ENCODE results near the gene TREX2. TPM values are rescaled to one million over a fixed set of nuclear protein-coding genes. Genes with fewer than 3 reads are reported as not detected.

Gene TREX2
- total and polyA plus RNA-seq, 9 donors, result 0.20 to 1.3 (median 0.60) TPM

DNA sequence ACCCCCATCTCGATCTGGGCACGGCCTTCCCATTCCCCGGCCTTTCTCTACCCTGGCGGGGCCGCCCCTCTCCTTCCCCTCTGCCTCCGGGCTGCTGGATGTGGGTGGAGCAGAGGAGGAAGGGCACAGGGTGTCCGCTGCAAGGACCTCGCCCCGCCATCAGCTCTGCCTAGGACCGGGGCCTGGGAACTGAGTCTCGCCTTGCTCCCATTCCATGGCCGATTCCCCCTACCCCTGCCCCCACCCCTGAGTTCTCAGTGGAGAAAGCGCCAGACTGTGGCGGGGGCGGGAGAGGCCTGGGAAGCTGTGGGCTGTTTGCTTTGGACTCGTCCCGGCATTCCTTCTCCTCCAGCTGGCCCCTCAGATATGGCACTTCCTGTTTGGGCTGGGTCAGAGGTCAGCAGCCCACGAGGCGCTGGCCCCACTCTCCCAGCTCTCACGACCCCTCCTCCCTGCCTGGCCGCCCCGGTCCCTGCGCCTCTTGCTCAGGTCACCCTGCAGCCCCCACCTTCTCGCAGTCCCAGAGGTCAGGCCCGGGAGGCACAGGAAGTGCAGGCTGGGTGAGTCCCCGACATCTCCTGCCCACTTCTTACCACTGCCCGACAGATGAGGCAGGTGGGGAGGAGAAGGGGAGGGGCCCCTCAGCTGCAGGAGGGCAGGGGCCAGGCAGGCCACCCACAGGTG, 42.5 kb upstream of the TREX2 start:
- Histone ChIP-seq H3K27me3 (ENCODE audit: control insufficient read depth, insufficient read depth, low read length) (peaks cover 2% of the 10 kb centered on the region), H3K4me1 (ENCODE audit: control insufficient read depth, insufficient read depth, low read length) (peaks cover 91% of the 10 kb centered on the region), H3K9me3 (replicated peaks; ENCODE audit: control insufficient read depth, low read depth, low read length) (no peaks in the 10 kb centered on the region), H3K27ac (ENCODE audit: low read length) (peak overlapping the region; percentile 35), H3K36me3 (ENCODE audit: control insufficient read depth, insufficient read depth, low read length) (no peaks in the 10 kb centered on the region), H3K4me3 (ENCODE audit: low read length) (no peak overlapping the region)
- DNase-seq, result no peak
- 36% methylated on average over 5 of the region's 27 CpGs for WGBS (ENCODE audit: insufficient coverage)

DNA sequence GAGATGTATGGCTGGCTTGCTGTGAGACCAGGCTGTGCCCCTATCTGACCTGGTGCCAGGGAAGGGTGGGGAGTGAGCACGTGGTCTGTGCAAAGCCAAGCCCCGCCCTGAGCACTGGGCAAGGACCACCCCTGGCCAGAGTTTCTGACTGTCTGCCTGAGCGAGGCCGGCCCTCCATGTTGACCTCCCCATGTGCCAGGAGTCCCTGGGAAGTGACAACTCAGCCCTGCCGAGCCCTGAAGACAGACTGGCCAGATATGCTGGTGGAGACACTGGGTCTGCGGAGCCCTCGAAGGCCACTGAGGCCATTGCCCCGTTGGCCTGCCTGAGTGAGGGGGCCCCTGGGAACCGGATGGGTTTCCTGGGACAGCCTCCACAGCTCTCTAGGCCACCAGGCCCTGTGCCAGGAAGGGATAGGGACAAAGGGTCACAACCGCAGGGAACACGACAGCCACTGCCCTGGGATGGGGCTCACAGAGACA, 41.8 kb upstream of the TREX2 start:
- DNase-seq, result no peak
- no peaks in the 10 kb centered on the region for H3K9me3 ChIP-seq (replicated peaks; ENCODE audit: control insufficient read depth, low read depth, low read length)
- peak overlapping the region; percentile 35 for H3K27ac ChIP-seq (ENCODE audit: low read length)

DNA sequence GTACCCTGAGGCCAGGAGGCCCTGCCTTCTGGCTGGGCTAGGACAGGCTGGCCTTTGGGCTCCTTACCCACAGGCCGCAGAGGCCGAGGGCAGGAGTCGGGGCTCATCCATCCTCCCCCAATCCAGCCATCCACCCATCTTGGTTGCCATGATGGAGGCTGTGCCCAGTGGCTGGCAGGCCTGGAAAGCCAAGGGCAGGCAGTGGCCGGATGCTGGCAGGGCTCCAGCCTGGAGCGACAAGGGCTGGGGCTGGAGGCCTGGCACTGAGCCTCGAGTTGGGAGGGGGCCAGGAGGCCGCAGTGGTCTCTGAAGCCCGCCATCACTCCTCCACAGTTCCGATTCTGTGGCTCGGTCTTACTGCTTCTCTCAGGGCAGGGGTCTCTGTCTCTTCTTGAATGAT, 40.3 kb upstream of the TREX2 start:
- Histone ChIP-seq H3K4me3 (ENCODE audit: low read length) (no peak overlapping the region), H3K36me3 (ENCODE audit: control insufficient read depth, insufficient read depth, low read length) (no peaks in the 10 kb centered on the region), H3K4me1 (ENCODE audit: control insufficient read depth, insufficient read depth, low read length) (peaks cover 70% of the 10 kb centered on the region), H3K9me3 (replicated peaks; ENCODE audit: control insufficient read depth, low read depth, low read length) (no peaks in the 10 kb centered on the region), H3K27me3 (ENCODE audit: control insufficient read depth, insufficient read depth, low read length) (peaks cover 2% of the 10 kb centered on the region), H3K27ac (ENCODE audit: low read length) (no peak overlapping the region)
- DNase-seq, result no peak
- 78% methylated on average over 8 of the region's 10 CpGs for WGBS (ENCODE audit: insufficient coverage)

More for the DNA sequence above, 41.8 kb upstream of the TREX2 start:
- H3K36me3 ChIP-seq (ENCODE audit: control insufficient read depth, insufficient read depth, low read length), result no peaks in the 10 kb centered on the region
- WGBS (ENCODE audit: insufficient coverage), result 66% methylated on average over 11 of the region's 11 CpGs
- H3K4me3 ChIP-seq (ENCODE audit: low read length), result no peak overlapping the region
- H3K4me1 ChIP-seq (ENCODE audit: control insufficient read depth, insufficient read depth, low read length), result peaks cover 85% of the 10 kb centered on the region
- H3K27me3 ChIP-seq (ENCODE audit: control insufficient read depth, insufficient read depth, low read length), result peaks cover 2% of the 10 kb centered on the region

DNA sequence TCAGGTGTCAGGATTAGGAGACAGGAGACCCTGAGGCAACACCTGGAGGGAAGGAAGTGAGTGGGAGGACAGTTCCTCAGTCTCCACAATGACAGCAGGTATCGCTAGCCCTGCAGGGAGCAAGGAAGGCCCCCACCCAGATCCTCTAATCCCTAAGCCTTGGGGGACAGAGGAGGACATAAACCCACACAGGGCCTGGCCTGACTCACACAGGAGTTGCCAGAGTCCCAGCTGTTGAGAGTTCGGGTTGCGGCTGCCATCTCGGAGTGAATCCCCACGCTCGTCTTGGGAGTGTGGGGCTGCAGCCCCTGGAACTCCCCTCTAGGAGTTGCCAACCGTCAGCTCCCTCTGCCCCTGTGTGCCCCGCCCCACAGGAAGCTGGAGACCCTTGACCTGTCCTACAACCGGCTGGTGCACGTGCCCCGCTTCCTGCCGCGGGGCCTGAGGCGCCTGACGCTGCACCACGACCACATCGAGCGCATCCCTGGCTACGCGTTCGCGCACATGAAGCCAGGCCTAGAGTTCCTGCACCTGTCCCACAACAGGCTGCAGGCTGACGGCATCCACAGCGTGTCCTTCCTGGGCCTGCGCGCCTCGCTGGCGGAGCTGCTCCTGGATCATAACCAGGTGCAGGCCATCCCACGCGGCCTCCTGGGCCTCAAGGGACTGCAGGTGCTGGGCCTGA, 39.7 kb upstream of the TREX2 start:
- no peak for DNase-seq
- Histone ChIP-seq H3K27me3 (ENCODE audit: control insufficient read depth, insufficient read depth, low read length) (peaks cover 2% of the 10 kb centered on the region), H3K4me3 (ENCODE audit: low read length) (no peak overlapping the region), H3K4me1 (ENCODE audit: control insufficient read depth, insufficient read depth, low read length) (peaks cover 64% of the 10 kb centered on the region), H3K9me3 (replicated peaks; ENCODE audit: control insufficient read depth, low read depth, low read length) (no peaks in the 10 kb centered on the region), H3K36me3 (ENCODE audit: control insufficient read depth, insufficient read depth, low read length) (no peaks in the 10 kb centered on the region), H3K27ac (ENCODE audit: low read length) (peak overlapping the region; percentile 7)
- 68% methylated on average over 29 of the region's 30 CpGs for WGBS (ENCODE audit: insufficient coverage)

DNA sequence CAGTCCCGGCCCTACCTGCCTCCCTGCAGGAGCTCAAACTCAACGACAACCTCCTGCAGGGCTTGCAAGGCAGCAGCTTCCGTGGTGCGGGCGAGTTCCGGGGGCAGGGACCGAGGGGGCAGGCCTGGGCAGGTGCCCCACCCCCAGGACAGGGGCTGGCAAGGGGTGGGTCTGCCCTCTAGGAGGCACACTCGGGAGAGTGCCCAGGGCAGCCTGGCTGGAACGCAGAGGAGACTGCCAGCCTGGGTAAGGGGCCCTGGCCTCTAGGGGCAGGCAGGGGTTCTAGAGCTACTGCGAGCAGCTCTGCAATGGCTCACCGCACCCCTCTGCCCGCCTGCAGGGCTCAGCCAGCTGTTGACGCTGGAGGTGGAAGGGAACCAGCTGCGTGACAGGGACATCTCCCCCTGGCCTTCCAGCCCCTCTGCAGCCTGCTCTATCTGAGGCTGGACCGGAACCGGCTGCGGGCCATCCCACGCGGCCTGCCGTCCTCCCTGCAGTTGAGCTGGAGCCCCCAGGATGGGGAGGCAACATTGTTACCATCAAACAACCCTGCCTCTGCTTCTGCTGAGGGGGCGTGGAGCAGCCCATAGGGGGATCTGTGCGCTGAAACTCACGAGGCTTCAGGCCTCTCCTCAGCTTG, 36.6 kb upstream of the TREX2 start:
- H3K9me3 ChIP-seq (replicated peaks; ENCODE audit: control insufficient read depth, low read depth, low read length), result no peaks in the 10 kb centered on the region
- H3K4me3 ChIP-seq (ENCODE audit: low read length), result no peak overlapping the region
- no peaks in the 10 kb centered on the region for H3K36me3 ChIP-seq (ENCODE audit: control insufficient read depth, insufficient read depth, low read length)
- H3K4me1 ChIP-seq (ENCODE audit: control insufficient read depth, insufficient read depth, low read length), result peaks cover 43% of the 10 kb centered on the region
- 79% methylated on average over 17 of the region's 23 CpGs for WGBS (ENCODE audit: insufficient coverage)
- no peak for DNase-seq
- H3K27ac ChIP-seq (ENCODE audit: low read length), result no peak overlapping the region
- H3K27me3 ChIP-seq (ENCODE audit: control insufficient read depth, insufficient read depth, low read length), result peaks cover 2% of the 10 kb centered on the region

DNA sequence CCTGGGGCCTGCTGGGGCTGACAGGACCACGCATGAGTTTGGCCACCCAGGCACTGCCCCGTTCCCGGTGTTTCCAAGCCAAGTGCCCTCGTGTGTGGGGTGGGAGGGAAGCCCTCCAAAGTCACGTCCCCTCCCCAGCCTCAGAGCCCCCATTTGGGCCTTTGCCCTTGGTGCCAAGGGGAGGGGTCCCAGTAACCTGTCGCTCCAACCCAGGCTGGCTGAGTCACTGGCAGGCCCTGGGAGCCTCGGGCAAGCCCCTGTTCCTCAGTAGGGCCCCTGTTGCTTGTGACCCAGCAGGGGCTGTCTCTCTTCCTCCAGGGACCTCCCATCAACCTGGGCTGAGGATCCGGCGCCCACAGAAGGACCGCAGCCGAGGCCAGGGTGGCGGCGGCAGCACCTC, 35.2 kb upstream of the TREX2 start:
- Histone ChIP-seq H3K4me3 (ENCODE audit: low read length) (no peak overlapping the region), H3K4me1 (ENCODE audit: control insufficient read depth, insufficient read depth, low read length) (peaks cover 46% of the 10 kb centered on the region), H3K27ac (ENCODE audit: low read length) (no peak overlapping the region), H3K36me3 (ENCODE audit: control insufficient read depth, insufficient read depth, low read length) (no peaks in the 10 kb centered on the region), H3K9me3 (replicated peaks; ENCODE audit: control insufficient read depth, low read depth, low read length) (no peaks in the 10 kb centered on the region), H3K27me3 (ENCODE audit: control insufficient read depth, insufficient read depth, low read length) (no peaks in the 10 kb centered on the region)
- DNase-seq, result no peak
- 91% methylated on average over 7 of the region's 13 CpGs for WGBS (ENCODE audit: insufficient coverage)

DNA sequence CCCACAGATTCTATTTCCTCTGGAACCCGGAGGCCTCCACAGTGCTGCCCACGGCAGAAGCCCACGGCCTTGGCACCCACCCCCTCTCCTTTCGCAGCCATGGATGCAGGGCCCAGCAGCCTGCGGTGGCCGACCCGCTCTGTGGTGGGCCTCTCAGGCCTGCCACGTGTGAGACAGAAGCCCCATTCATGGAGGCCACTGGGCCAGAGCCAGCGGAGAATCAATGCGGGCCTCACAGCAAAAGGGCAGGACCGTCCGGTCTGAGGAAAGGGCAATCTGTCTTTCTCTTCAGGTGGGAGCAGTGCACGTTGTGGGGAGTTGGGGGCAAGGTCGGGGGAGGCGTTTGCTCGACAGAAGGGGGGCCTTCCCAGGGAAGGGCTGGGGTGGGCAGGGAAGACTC, 32.9 kb upstream of the TREX2 start:
- Histone ChIP-seq H3K27ac (ENCODE audit: low read length) (no peak overlapping the region), H3K36me3 (ENCODE audit: control insufficient read depth, insufficient read depth, low read length) (no peaks in the 10 kb centered on the region), H3K9me3 (replicated peaks; ENCODE audit: control insufficient read depth, low read depth, low read length) (no peaks in the 10 kb centered on the region), H3K27me3 (ENCODE audit: control insufficient read depth, insufficient read depth, low read length) (no peaks in the 10 kb centered on the region), H3K4me3 (ENCODE audit: low read length) (no peak overlapping the region), H3K4me1 (ENCODE audit: control insufficient read depth, insufficient read depth, low read length) (peaks cover 43% of the 10 kb centered on the region)
- 76% methylated on average over 12 of the region's 16 CpGs for WGBS (ENCODE audit: insufficient coverage)
- no peak for DNase-seq

DNA sequence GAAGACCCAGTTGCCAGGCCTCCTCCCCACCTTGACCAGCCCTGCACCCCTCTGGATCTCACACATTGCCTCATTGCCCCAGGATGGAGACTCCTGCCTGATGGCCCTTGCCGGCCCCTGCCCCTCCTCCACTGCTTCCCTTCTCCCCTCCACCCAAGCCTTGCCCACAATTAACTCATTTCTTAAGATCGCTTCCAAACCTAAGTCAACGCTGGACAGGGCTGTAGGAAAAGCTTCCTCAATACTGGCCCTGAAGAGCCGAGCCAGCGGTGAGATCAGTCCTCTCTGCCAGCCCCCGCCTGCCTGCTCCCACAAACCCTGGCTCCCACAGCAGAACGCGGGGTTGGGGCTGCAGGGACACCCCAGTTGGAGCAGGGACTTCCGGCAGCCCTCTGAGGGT, 32.0 kb upstream of the TREX2 start:
- WGBS (ENCODE audit: insufficient coverage), result 64% methylated on average over 9 of the region's 9 CpGs
- Histone ChIP-seq H3K4me1 (ENCODE audit: control insufficient read depth, insufficient read depth, low read length) (peaks cover 43% of the 10 kb centered on the region), H3K27me3 (ENCODE audit: control insufficient read depth, insufficient read depth, low read length) (no peaks in the 10 kb centered on the region), H3K36me3 (ENCODE audit: control insufficient read depth, insufficient read depth, low read length) (no peaks in the 10 kb centered on the region), H3K9me3 (replicated peaks; ENCODE audit: control insufficient read depth, low read depth, low read length) (no peaks in the 10 kb centered on the region), H3K27ac (ENCODE audit: low read length) (peak overlapping the region; percentile 89), H3K4me3 (ENCODE audit: low read length) (no peak overlapping the region)
- peak; percentile 80 for DNase-seq

DNA sequence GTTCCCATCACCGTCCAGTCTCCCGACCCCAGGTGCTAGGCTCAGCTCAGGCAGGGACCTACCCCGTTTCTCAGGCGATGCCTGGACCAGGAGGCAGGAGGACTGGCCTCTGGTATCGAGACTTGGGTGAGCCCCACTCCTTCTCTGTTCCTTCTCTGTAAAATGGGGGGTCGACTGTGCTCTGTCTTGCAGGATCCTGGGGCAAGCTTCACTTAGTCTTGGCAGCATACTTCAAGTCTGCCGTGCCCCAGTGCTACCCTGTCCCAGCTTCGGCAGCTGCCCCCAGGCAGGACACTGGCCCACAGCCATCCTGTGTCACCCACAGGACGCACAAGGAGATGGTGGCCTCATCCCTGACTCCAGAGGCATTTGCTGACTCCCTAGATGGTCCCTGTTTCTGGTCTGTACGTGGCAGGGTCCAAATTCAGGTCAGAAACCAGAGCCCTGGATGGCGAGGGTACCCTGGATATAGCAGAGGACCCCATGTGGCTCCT, 31.6 kb upstream of the TREX2 start:
- H3K27me3 ChIP-seq (ENCODE audit: control insufficient read depth, insufficient read depth, low read length), result no peaks in the 10 kb centered on the region
- 42% methylated on average over 11 of the region's 11 CpGs for WGBS (ENCODE audit: insufficient coverage)
- H3K36me3 ChIP-seq (ENCODE audit: control insufficient read depth, insufficient read depth, low read length), result no peaks in the 10 kb centered on the region
- peaks cover 43% of the 10 kb centered on the region for H3K4me1 ChIP-seq (ENCODE audit: control insufficient read depth, insufficient read depth, low read length)
- H3K4me3 ChIP-seq (ENCODE audit: low read length), result no peak overlapping the region
- no peaks in the 10 kb centered on the region for H3K9me3 ChIP-seq (replicated peaks; ENCODE audit: control insufficient read depth, low read depth, low read length)
- no peak for DNase-seq
- H3K27ac ChIP-seq (ENCODE audit: low read length), result peak overlapping the region; percentile 89

DNA sequence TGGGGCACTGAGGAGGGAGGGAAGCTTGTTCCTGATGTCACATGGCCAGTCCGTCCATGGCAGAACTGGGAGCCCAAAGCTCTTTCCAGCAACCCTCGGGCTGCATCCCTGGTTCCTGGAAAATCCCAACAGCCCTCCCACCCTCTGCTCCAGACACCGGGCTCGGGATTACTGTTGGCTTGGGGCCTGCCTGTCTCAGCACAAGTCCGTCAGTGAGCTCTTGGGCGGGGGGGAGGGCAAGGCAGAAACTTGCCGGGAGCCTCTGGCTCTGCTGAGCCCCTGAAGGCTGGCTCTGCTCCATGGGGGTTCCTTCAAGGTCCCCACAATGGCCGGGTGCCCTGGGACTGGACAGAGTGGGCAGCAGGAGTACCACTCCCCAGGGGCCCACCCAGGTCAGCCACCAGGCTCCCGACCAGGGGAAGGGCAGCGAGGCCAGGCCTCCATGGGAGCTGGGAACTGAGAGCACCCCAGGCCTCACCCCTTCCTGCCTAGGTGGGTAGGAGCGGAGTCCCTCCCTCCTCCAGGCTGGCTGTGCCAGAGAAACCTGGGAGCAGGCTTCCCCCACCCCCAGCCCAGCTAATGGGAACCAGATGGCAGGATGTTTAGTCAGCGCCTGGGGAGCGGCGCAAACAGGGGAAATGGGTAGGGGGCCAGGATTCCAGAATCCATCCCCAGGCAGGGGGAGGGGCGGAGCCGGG, 31.0 kb upstream of the TREX2 start:
- H3K4me3 ChIP-seq (ENCODE audit: low read length), result no peak overlapping the region
- H3K36me3 ChIP-seq (ENCODE audit: control insufficient read depth, insufficient read depth, low read length), result no peaks in the 10 kb centered on the region
- WGBS (ENCODE audit: insufficient coverage), result 42% methylated on average over 12 of the region's 16 CpGs
- DNase-seq, result peak; percentile 89
- no peaks in the 10 kb centered on the region for H3K27me3 ChIP-seq (ENCODE audit: control insufficient read depth, insufficient read depth, low read length)
- peak overlapping the region; percentile 89 for H3K27ac ChIP-seq (ENCODE audit: low read length)
- peaks cover 46% of the 10 kb centered on the region for H3K4me1 ChIP-seq (ENCODE audit: control insufficient read depth, insufficient read depth, low read length)
- no peaks in the 10 kb centered on the region for H3K9me3 ChIP-seq (replicated peaks; ENCODE audit: control insufficient read depth, low read depth, low read length)

Measured in muscle of leg (tissue), 11 donors.